T-helper 2 cell (primary cell): ENCODE measurements around the gene TIMM10B.

ENCODE experiments used
- DNase-seq, 5 experiments: peaks; one replicate each; pipeline versions ENCODE4 v3.0.0 to v3.0.0-alpha.2; 2012 to 2022
- total RNA-seq, 2 donors: gene quantifications; one replicate each; lab custom pipeline; 2026; lab: John Stamatoyannopoulos, UW

TIMM10B gene
- total RNA-seq: 50.5 to 63.3 reads per million in 2 donors

- DNase-seq: peak; percentile 87 to 99 (median 96)
Measured at GRCh38 chr11:6481012-6481923, at the start of gene TIMM10B, which contains the start of gene ARFIP2. TSS of gene TIMM10B (plus strand) at chr11:6481501. CDS start at chr11:6481517, 16 bp downstream. TSS of gene ARFIP2 (minus strand) at chr11:6481331. CDS start at chr11:6480421, 910 bp downstream.

GRCh38 chr11:6431861-6432260 is 49.4 kb upstream of the TIMM10B start:
- DNase-seq: no peak

GRCh38 chr11:6433998-6434660 is 47.2 kb upstream of the TIMM10B start:
- DNase-seq: no peak

GRCh38 chr11:6437423-6437822 is 43.9 kb upstream of the TIMM10B start:
- DNase-seq: no peak

- peak in 1 of 5 experiments; percentile 79 for DNase-seq
Measured at GRCh38 chr11:6437993-6438392, 43.3 kb upstream of the TIMM10B start.

GRCh38 chr11:6438979-6439571 is 42.2 kb upstream of the TIMM10B start:
- peak in 1 of 5 experiments; percentile 48 for DNase-seq

GRCh38 chr11:6440906-6441358 is 40.4 kb upstream of the TIMM10B start, which contains the start of gene HPX:
TSS of gene HPX (minus strand) at chr11:6440987. CDS start at chr11:6440963, 24 bp downstream.
- DNase-seq: no peak

GRCh38 chr11:6442441-6442840 is 38.9 kb upstream of the TIMM10B start:
- DNase-seq: no peak

- peak; percentile 19 to 64 (median 33) for DNase-seq
Measured at GRCh38 chr11:6443269-6444003, 37.9 kb upstream of the TIMM10B start.

GRCh38 chr11:6448574-6448973 is 32.7 kb upstream of the TIMM10B start:
- no peak for DNase-seq

GRCh38 chr11:6452219-6452618 is 29.1 kb upstream of the TIMM10B start:
- no peak for DNase-seq

GRCh38 chr11:6453152-6453551 is 28.1 kb upstream of the TIMM10B start:
- DNase-seq: no peak

- DNase-seq: no peak
Measured at GRCh38 chr11:6455070-6455469, 26.2 kb upstream of the TIMM10B start.

- DNase-seq: no peak
Measured at GRCh38 chr11:6456361-6457073, 24.8 kb upstream of the TIMM10B start.

- no peak for DNase-seq
Measured at GRCh38 chr11:6457581-6458320, 23.6 kb upstream of the TIMM10B start.

GRCh38 chr11:6458352-6459098 is 22.8 kb upstream of the TIMM10B start:
- DNase-seq: no peak

GRCh38 chr11:6459099-6459450 is 22.2 kb upstream of the TIMM10B start:
- DNase-seq: no peak

- DNase-seq: no peak
Measured at GRCh38 chr11:6468712-6469495, 12.4 kb upstream of the TIMM10B start.

- DNase-seq: no peak
Measured at GRCh38 chr11:6469599-6469998, 11.7 kb upstream of the TIMM10B start.
